ENCODE data around the gene CNBP.
"Not testable (repeated sequence)": the region's sequence is repeated elsewhere in the genome, so short reads cannot be mapped to it uniquely, and the experiment has no call there.

Gene CNBP

GRCh38 chr3:129184784-129185542 is 1.3 kb upstream of the CNBP start:
- DNase-seq (ENCODE audit: low read depth) = not testable (repeated sequence)

- DNase-seq (ENCODE audit: low read depth) = no peak
These were observed 631 bp upstream of the CNBP start for GRCh38 chr3:129184396-129184657.

- DNase-seq (ENCODE audit: low read depth) = no peak
These were observed 1.1 kb downstream of the CNBP start for GRCh38 chr3:129182390-129183185.

- no peak for DNase-seq (ENCODE audit: low read depth)
These were observed 1.9 kb downstream of the CNBP start for GRCh38 chr3:129181819-129182218.

- DNase-seq (ENCODE audit: low read depth) = no peak
These were observed 3.2 kb downstream of the CNBP start for GRCh38 chr3:129180461-129180860.

- DNase-seq (ENCODE audit: low read depth) = no peak
These were observed 7.6 kb downstream of the CNBP start for GRCh38 chr3:129176051-129176450.

GRCh38 chr3:129173725-129174124 is 10.0 kb downstream of the CNBP start:
- DNase-seq (ENCODE audit: low read depth) = no peak

GRCh38 chr3:129173206-129173605 is 10.5 kb downstream of the CNBP start:
- no peak for DNase-seq (ENCODE audit: low read depth)

GRCh38 chr3:129166579-129167332 is 16.9 kb downstream of the CNBP start:
- no peak for DNase-seq (ENCODE audit: low read depth)

- not testable (repeated sequence) for DNase-seq (ENCODE audit: low read depth)
These were observed 18.1 kb downstream of the CNBP start for GRCh38 chr3:129165594-129165993.

- no peak for DNase-seq (ENCODE audit: low read depth)
These were observed 19.2 kb downstream of the CNBP start for GRCh38 chr3:129164500-129164899.

- no peak for DNase-seq (ENCODE audit: low read depth)
These were observed 20.7 kb downstream of the CNBP start for GRCh38 chr3:129162729-129163579.

- DNase-seq (ENCODE audit: low read depth) = no peak
These were observed 21.8 kb downstream of the CNBP start for GRCh38 chr3:129161860-129162271.

GRCh38 chr3:129160891-129161859 is 22.5 kb downstream of the CNBP start, which contains the start of gene ISY1:
Gene ISY1, minus strand, starts transcription at chr3:129161063. Its CDS starts 88 bp downstream, at chr3:129160975.
- peak; percentile 77 for DNase-seq (ENCODE audit: low read depth)

- DNase-seq (ENCODE audit: low read depth) = no peak
These were observed 38.9 kb downstream of the CNBP start for GRCh38 chr3:129144786-129145185.

GRCh38 chr3:129141011-129141410 is 42.7 kb downstream of the CNBP start:
- DNase-seq (ENCODE audit: low read depth) = not testable (repeated sequence)

- DNase-seq (ENCODE audit: low read depth) = no peak
These were observed 43.8 kb downstream of the CNBP start for GRCh38 chr3:129139911-129140310.

GRCh38 chr3:129136275-129136674 is 47.4 kb downstream of the CNBP start:
- not testable (repeated sequence) for DNase-seq (ENCODE audit: low read depth)

- DNase-seq (ENCODE audit: low read depth) = no peak
These were observed 51.4 kb downstream of the CNBP start for GRCh38 chr3:129132097-129132866.
